ENCODE measurements around the gene PRSS1. TPM values are rescaled to one million over a fixed set of nuclear protein-coding genes. Genes with fewer than 3 reads are reported as not detected.
"Not testable (repeated sequence)": the region's sequence is repeated elsewhere in the genome, so short reads cannot be mapped to it uniquely, and the experiment has no call there.

Gene PRSS1
- total RNA-seq, 6 experiments from 2014 or later, result not detected

GRCh38 chr7:142739923-142740492 lies 9.3 kb upstream of the PRSS1 start:
- H3K36me3 Mint-ChIP-seq (ENCODE audit: low read depth), result no peaks in the 10 kb centered on the region
- no peak overlapping the region for H3K4me3 Mint-ChIP-seq
- H3K9me3 Mint-ChIP-seq, result no peaks in the 10 kb centered on the region
- H3K27ac Mint-ChIP-seq, result no peak overlapping the region
- no peak for DNase-seq
- TF ChIP-seq, protein P1, sequence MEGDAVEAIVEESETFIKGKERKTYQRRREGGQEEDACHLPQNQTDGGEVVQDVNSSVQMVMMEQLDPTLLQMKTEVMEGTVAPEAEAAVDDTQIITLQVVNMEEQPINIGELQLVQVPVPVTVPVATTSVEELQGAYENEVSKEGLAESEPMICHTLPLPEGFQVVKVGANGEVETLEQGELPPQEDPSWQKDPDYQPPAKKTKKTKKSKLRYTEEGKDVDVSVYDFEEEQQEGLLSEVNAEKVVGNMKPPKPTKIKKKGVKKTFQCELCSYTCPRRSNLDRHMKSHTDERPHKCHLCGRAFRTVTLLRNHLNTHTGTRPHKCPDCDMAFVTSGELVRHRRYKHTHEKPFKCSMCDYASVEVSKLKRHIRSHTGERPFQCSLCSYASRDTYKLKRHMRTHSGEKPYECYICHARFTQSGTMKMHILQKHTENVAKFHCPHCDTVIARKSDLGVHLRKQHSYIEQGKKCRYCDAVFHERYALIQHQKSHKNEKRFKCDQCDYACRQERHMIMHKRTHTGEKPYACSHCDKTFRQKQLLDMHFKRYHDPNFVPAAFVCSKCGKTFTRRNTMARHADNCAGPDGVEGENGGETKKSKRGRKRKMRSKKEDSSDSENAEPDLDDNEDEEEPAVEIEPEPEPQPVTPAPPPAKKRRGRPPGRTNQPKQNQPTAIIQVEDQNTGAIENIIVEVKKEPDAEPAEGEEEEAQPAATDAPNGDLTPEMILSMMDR (IDR thresholded peaks at IDR 0.05), result peak; percentile 3; the same call in 1 of the 2 replicates
- peaks cover 4% of the 10 kb centered on the region; the same call in 1 of the 2 replicates for H3K27me3 Mint-ChIP-seq (ENCODE audit: insufficient read depth)
- 0 out of 2 replicates have a peak, but pooled peaks cover under 1% of the 10 kb centered on the region for H3K4me1 Mint-ChIP-seq (ENCODE audit: low read depth)

DNA sequence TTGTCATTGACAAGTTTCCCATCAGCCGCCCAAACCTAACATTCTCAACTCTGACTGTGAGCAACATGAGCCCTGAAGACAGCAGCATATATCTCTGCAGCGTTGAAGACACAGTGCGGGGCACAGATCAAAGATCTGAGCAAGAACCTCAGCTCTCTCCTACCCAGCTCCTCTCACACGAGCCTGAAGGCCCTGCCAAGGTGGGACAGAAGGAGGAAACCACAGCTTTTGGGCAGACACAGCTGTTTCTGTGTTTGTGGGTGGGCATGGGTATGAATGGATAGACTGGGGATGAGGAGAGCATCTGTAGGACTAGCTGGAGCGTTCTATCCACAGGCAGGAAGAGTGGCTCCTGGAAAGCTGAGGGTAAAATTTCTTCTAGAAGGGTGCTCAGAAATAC lies 8.5 kb upstream of the PRSS1 start:
- Mint-ChIP-seq H3K36me3 (ENCODE audit: low read depth) (no peaks in the 10 kb centered on the region), H3K4me1 (ENCODE audit: low read depth) (0 out of 2 replicates have a peak, but pooled peaks cover 5% of the 10 kb centered on the region), H3K4me3 (no peak overlapping the region), H3K27me3 (ENCODE audit: insufficient read depth) (peaks cover 3% of the 10 kb centered on the region; the same call in 1 of the 2 replicates), H3K27ac (no peak overlapping the region), H3K9me3 (no peaks in the 10 kb centered on the region)
- no peak for DNase-seq
- TF ChIP-seq, protein P1 (IDR thresholded peaks at IDR 0.05), result no peak

- H3K27ac Mint-ChIP-seq; H3K27me3 Mint-ChIP-seq (ENCODE audit: insufficient read depth); H3K9me3 Mint-ChIP-seq; DNase-seq; H3K4me3 Mint-ChIP-seq; H3K36me3 Mint-ChIP-seq (ENCODE audit: low read depth); H3K4me1 Mint-ChIP-seq (ENCODE audit: low read depth): not testable (repeated sequence)
Measured at GRCh38 chr7:142741932-142742331, 7.3 kb upstream of the PRSS1 start.

GRCh38 chr7:142745091-142745635 lies 4.1 kb upstream of the PRSS1 start:
- Mint-ChIP-seq H3K9me3 (no peaks in the 10 kb centered on the region), H3K4me3 (no peak overlapping the region), H3K4me1 (ENCODE audit: low read depth) (0 out of 2 replicates have a peak, but pooled peaks cover 5% of the 10 kb centered on the region), H3K27ac (no peak overlapping the region), H3K36me3 (ENCODE audit: low read depth) (no peaks in the 10 kb centered on the region), H3K27me3 (ENCODE audit: insufficient read depth) (no peaks in the 10 kb centered on the region; the same call in 1 of the 2 replicates)
- TF ChIP-seq, protein P1 (IDR thresholded peaks at IDR 0.05), result no peak
- peak; percentile 8 for DNase-seq

DNA sequence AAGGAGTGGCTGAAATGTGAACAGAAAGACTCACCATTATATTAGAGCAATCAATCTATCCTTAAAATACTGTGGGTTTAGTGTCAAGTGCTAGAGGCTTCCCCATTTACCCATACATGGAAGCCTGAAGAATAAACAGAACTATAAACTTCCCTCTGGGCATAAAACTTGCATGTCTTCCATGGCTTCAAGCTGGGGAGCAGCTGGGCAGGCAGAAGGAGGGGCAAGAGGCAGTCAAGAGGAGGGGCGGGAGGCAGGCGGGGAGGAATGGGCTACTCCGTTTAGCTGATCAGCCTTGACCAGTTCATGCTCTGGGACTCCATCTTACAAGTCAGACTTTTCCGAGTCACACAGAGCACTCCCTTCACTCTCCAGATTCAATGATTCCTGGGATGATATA lies 3.5 kb upstream of the PRSS1 start:
- no peak for DNase-seq
- Mint-ChIP-seq H3K4me3 (no peak overlapping the region), H3K36me3 (ENCODE audit: low read depth) (no peaks in the 10 kb centered on the region), H3K4me1 (ENCODE audit: low read depth) (0 out of 2 replicates have a peak, but pooled peaks cover 5% of the 10 kb centered on the region), H3K27me3 (ENCODE audit: insufficient read depth) (peaks cover 1% of the 10 kb centered on the region; the same call in 1 of the 2 replicates), H3K9me3 (no peaks in the 10 kb centered on the region), H3K27ac (no peak overlapping the region)
- TF ChIP-seq, protein P1 (IDR thresholded peaks at IDR 0.05), result no peak

GRCh38 chr7:142746264-142746663 lies 3.0 kb upstream of the PRSS1 start:
- Mint-ChIP-seq H3K27ac (no peak overlapping the region), H3K36me3 (ENCODE audit: low read depth) (no peaks in the 10 kb centered on the region), H3K27me3 (ENCODE audit: insufficient read depth) (peaks cover 1% of the 10 kb centered on the region; the same call in 1 of the 2 replicates), H3K4me3 (no peak overlapping the region), H3K4me1 (ENCODE audit: low read depth) (0 out of 2 replicates have a peak, but pooled peaks cover 5% of the 10 kb centered on the region), H3K9me3 (no peaks in the 10 kb centered on the region)
- TF ChIP-seq, protein P1 (IDR thresholded peaks at IDR 0.05), result no peak
- no peak for DNase-seq

DNA sequence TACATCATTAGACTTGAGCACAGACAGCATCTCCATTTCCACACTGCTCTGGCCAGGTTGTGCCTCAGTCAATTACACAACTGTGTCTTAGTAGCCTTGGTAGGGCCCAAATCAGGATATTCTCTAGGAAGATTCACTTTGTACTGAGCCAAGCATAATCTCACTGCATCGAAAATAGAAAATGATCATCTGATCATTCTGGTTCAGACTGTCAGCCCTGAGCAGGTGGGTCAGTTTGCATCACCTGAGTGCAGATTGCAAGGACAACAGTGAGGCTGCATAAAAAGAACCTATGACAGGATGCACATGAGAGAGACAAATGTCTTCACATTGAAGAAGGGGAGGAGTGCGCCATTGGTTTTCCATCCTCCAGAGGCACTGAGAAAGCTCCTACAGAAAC lies 862 bp upstream of the PRSS1 start:
- H3K27ac Mint-ChIP-seq; H3K36me3 Mint-ChIP-seq (ENCODE audit: low read depth); H3K9me3 Mint-ChIP-seq; H3K4me1 Mint-ChIP-seq (ENCODE audit: low read depth); DNase-seq; H3K4me3 Mint-ChIP-seq; H3K27me3 Mint-ChIP-seq (ENCODE audit: insufficient read depth): not testable (repeated sequence)
